HepG2 (cell line): ENCODE measurements around the gene PANK2. TPM values are rescaled to one million over a fixed set of nuclear protein-coding genes. Genes with fewer than 3 reads are reported as not detected.

Experiments used
- E2F2 ChIP-seq: sonication (generic); formaldehyde crosslinking; IDR thresholded peaks from 2 replicates; pipeline ENCODE4 v1.4.0; 2020; ENCODE audit warnings: missing genetic modification reagents, borderline replicate concordance
- KDM4B ChIP-seq: sonication (generic); formaldehyde crosslinking; IDR thresholded peaks from 2 replicates; pipeline ENCODE4 v1.4.0; 2020; ENCODE audit warnings: missing genetic modification reagents
- MXI1 ChIP-seq: IDR thresholded peaks from 3 replicates; pipeline ENCODE4 v1.6.1; 2012; ENCODE audit warnings: low read depth, low read length, inconsistent platforms, borderline replicate concordance
- NFYC ChIP-seq: IDR thresholded peaks from 2 replicates; pipeline ENCODE4 v1.6.1; 2016; ENCODE audit warnings: missing genetic modification reagents, missing compliant biosample characterization
- POLR2AphosphoS2 ChIP-seq: IDR thresholded peaks from 2 replicates; pipeline ENCODE4 v1.6.1; 2011; ENCODE audit warnings: low read depth, low read length, improper control_type of control experiment
- RARG ChIP-seq: sonication (generic); formaldehyde crosslinking; IDR thresholded peaks from 2 replicates; pipeline ENCODE4 v1.4.0; 2020; ENCODE audit warnings: low read depth, mild to moderate bottlenecking, missing genetic modification reagents
- RFXAP ChIP-seq: sonication (generic); formaldehyde crosslinking; IDR thresholded peaks from 2 replicates; pipeline ENCODE4 v1.4.0; 2020; ENCODE audit warnings: missing genetic modification reagents, borderline replicate concordance
- SRSF1 ChIP-seq: fragments of 200-400 bp; formaldehyde crosslinking; optimal IDR thresholded peaks from 2 replicates; pipeline ENCODE3; 2017; ENCODE audit warnings: mild to moderate bottlenecking, low read depth, low read length, moderate library complexity
- TARDBP ChIP-seq: sonication (generic); formaldehyde crosslinking; IDR thresholded peaks from 2 replicates; pipeline ENCODE4 v1.8.0; 2022; ENCODE audit warnings: mild to moderate bottlenecking, missing genetic modification reagents
- ZNF572 ChIP-seq: sonication (generic); formaldehyde crosslinking; IDR thresholded peaks from 2 replicates; pipeline ENCODE4 v1.5.1; 2020; ENCODE audit warnings: mild to moderate bottlenecking, missing genetic modification reagents
- polyA plus RNA-seq, 8 experiments: library from polyadenylated mRNA; depleted of rRNA in 3 of 8; stranded (reverse) in 7 of 8; unstranded in 1 of 8; fragments of >200 nt; fragmentation: Illumina TruSeq in 4 of 8; extraction: Trizol in 4 of 8; gene quantifications; 2 replicates each; pipeline versions ENCODE4 v1.2.1 to v1.2.3, GENCODE V29; 2011 to 2016; ENCODE audit warnings: low read depth in 4 of 8, missing spikeins in 1 of 8, mixed read lengths in 1 of 8; ENCODE audit not compliant: insufficient read depth in 1 of 8
- total RNA-seq, 5 experiments: library from RNA; depleted of rRNA; stranded (reverse); fragments of >200 nt; fragmentation: Illumina TruSeq; extraction: Trizol; gene quantifications; 2 replicates each; pipeline ENCODE4 v1.2.3, GENCODE V29; 2016; ENCODE audit warnings: low read depth in 1 of 5
- TF ChIP-seq, protein P1 (sequence below): sonication (generic); formaldehyde crosslinking; IDR thresholded peaks from 2 replicates; pipeline ENCODE4 v1.4.0; 2020; ENCODE audit warnings: mild to moderate bottlenecking, low read depth, missing genetic modification reagents
- TF ChIP-seq, protein P2 (sequence below): IDR thresholded peaks from 2 replicates; pipeline ENCODE4 v1.6.1; 2016; ENCODE audit warnings: missing compliant biosample characterization, missing genetic modification reagents, borderline replicate concordance

The PANK2 gene
- total and polyA plus RNA-seq, 2 of the 13 experiments (the other 11 are each of a cell fraction or from before 2014, with no cell fraction given): 39.2 to 123 TPM

DNA sequence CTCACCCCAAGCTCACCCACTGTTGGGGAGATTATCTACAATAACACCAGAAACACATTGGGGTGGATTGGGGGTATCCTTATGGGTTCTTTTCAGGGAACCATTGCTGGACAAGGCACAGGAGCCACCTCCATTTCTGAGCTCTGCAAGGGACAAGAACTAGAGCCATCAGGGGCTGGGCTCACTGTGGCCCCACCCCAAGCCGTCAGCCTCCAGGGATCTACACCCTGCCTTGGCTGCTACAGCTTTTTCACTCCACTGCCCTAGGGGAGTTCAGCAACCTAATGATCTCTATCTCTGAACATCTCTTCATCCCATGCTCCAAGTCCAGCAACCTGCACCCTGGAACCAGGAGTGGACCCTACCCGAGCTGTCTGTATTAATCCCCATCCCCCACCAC lies 21.4 kb upstream of the PANK2 start (continued):
- TF ChIP-seq SRSF1: no peak
- TF ChIP-seq MXI1: no peak
- TF ChIP-seq E2F2 (CRISPR knock-in tag): no peak
- no peak for TF ChIP-seq KDM4B (CRISPR knock-in tag)
- no peak for TF ChIP-seq RFXAP (CRISPR knock-in tag)
- TF ChIP-seq, protein P1, sequence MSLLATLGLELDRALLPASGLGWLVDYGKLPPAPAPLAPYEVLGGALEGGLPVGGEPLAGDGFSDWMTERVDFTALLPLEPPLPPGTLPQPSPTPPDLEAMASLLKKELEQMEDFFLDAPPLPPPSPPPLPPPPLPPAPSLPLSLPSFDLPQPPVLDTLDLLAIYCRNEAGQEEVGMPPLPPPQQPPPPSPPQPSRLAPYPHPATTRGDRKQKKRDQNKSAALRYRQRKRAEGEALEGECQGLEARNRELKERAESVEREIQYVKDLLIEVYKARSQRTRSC (CRISPR knock-in tag): no peak
- no peak for TF ChIP-seq TARDBP
- TF ChIP-seq, protein P2, sequence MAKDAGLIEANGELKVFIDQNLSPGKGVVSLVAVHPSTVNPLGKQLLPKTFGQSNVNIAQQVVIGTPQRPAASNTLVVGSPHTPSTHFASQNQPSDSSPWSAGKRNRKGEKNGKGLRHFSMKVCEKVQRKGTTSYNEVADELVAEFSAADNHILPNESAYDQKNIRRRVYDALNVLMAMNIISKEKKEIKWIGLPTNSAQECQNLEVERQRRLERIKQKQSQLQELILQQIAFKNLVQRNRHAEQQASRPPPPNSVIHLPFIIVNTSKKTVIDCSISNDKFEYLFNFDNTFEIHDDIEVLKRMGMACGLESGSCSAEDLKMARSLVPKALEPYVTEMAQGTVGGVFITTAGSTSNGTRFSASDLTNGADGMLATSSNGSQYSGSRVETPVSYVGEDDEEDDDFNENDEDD (CRISPR knock-in tag): no peak
- no peak for TF ChIP-seq POLR2AphosphoS2
- 0 out of 2 replicates have a peak, but pooled peaks have one; percentile 19 for TF ChIP-seq NFYC (CRISPR knock-in tag)
- TF ChIP-seq RARG (CRISPR knock-in tag): no peak
- TF ChIP-seq ZNF572 (CRISPR knock-in tag): no peak
- TF ChIP-seq, all 625 proteins: peak for 4
